Stomach (tissue), 9 donors: ENCODE data around the gene DYNC1I1. TPM values are rescaled to one million over a fixed set of nuclear protein-coding genes. Genes with fewer than 3 reads are reported as not detected.

Experiments used
- DNase-seq, 2 donors: peaks; one replicate each; pipeline versions ENCODE4 v3.0.0 to v3.0.0-alpha.2; 2013 to 2019
- H3K27ac ChIP-seq, 5 donors: fragments of 200-600 bp in 4 of 5; sonication (generic) in 4 of 5; one replicate each; pipeline ENCODE4 v1.5.1; 2013 to 2019; ENCODE audit warnings: mild to moderate bottlenecking in 1 of 5, moderate library complexity in 1 of 5
- H3K27me3 ChIP-seq, 3 donors: fragments of 200-600 bp; sonication (generic); one replicate each; pipeline ENCODE4 v1.5.1; 2017 to 2019; ENCODE audit warnings: mixed run types in 1 of 3
- H3K36me3 ChIP-seq, 4 donors: fragments of 200-600 bp; sonication (generic); 1 replicate in 3 of 4; 2 replicates in 1 of 4; pipeline ENCODE4 v1.5.1; 2016 to 2019
- H3K4me1 ChIP-seq, 4 donors: fragments of 200-600 bp; sonication (generic); one replicate each; pipeline ENCODE4 v1.5.1; 2016 to 2019
- H3K4me3 ChIP-seq, 4 donors: fragments of 200-600 bp; sonication (generic) in 3 of 4; one replicate each; pipeline ENCODE4 v1.5.1; 2016 to 2019; ENCODE audit warnings: mild to moderate bottlenecking in 1 of 4
- H3K9me3 ChIP-seq, 4 donors: fragments of 200-600 bp; sonication (generic); one replicate each; pipeline ENCODE4 v1.5.1; 2016 to 2019
- EP300 ChIP-seq: sonication (generic); formaldehyde crosslinking; IDR thresholded peaks from one replicate; pipeline ENCODE4 v1.6.1; 2017; ENCODE audit warnings: antibody characterized with exemption
- POLR2A ChIP-seq, 4 donors: fragments of 450-650 bp; IDR thresholded peaks; one replicate each; pipeline ENCODE4 v1.6.1; 2016; ENCODE audit warnings: antibody characterized with exemption in 4 of 4, control low read depth in 2 of 4, mild to moderate bottlenecking in 1 of 4, moderate library complexity in 1 of 4
- POLR2AphosphoS5 ChIP-seq, 3 donors: sonication (generic); formaldehyde crosslinking; IDR thresholded peaks; one replicate each; pipeline ENCODE4 v1.6.1; 2016; ENCODE audit warnings: antibody characterized with exemption in 3 of 3
- WGBS, 5 donors: extraction: QIAGEN DNeasy Blood & Tissue Kit in 3 of 5; methylation state at CpG; one replicate each; pipeline versions ENCODE4 v1.1.5 to v1.1.7; 2013 to 2018; 5-methylcytosine and 5-hydroxymethylcytosine counted together
- intact Hi-C: fragments of 100-400 bp; cut with DNase I; formaldehyde crosslinking; loops from one replicate; pipeline ENCODE4 v1.15.1; 2023; ENCODE audit warnings: low total_unique reads
- polyA plus RNA-seq, 3 donors: library from polyadenylated mRNA; stranded (reverse); fragments of 200-250 nt; gene quantifications; one replicate each; pipeline ENCODE4 v1.2.3, GENCODE V29; 2013
- total RNA-seq, 5 donors: library from RNA; depleted of rRNA; stranded (reverse); fragments of >200 nt; gene quantifications; one replicate each; pipeline versions ENCODE4 v1.1.0 to v1.2.3, GENCODE V29; 2014 to 2016
- TF ChIP-seq, protein P1 (sequence below), 7 experiments: fragments of 450-650 bp in 4 of 7; fragments of 200-600 bp in 3 of 7; sonication (generic) in 3 of 7; IDR thresholded peaks; one replicate each; pipeline ENCODE4 v1.5.1; 2016 to 2019; ENCODE audit warnings: antibody characterized with exemption in 7 of 7, control low read depth in 2 of 7, mild to moderate bottlenecking in 1 of 7
- donor health status: healthy with polysubstance abuse.
- donor health status: Bipolar disorder and iron deficiency.
- donor health status: healthy.

Gene DYNC1I1
- total and polyA plus RNA-seq, 8 donors: 0.93 to 69.4 (median 5.3) TPM

DNA sequence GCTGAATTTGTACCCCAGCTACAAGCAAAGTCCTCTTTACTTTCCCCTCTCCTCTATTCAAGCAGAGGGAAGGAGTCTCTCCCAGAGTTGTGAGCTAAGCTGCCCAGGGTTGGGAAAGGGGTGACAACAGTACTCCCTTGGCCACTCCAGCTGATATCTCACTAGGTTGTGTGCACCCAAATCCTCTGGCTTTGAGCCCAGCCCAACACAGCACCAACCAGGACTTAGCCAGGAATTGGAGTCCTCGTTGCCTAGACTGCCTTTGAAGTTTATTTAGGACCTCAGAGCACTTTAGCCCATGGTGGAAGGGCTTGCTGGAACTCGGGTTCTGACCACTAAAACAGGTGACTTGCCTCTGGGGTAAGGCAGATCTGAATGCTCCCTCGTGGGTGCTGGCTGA lies 35.7 kb upstream of the DYNC1I1 start:
- Histone ChIP-seq H3K4me1 (no peaks in the 10 kb centered on the region), H3K36me3 (no peaks in the 10 kb centered on the region), H3K4me3 (no peak overlapping the region), H3K27ac (no peak overlapping the region), H3K9me3 (no peaks in the 10 kb centered on the region), H3K27me3 (no peaks in the 10 kb centered on the region)
- intact Hi-C loops: no loop called here
- no peak for DNase-seq
- 25 to 45% (median 32%) methylated on average over 1 to 3 of the region's 3 CpGs for WGBS, 5 donors
- TF ChIP-seq POLR2AphosphoS5 (IDR thresholded peaks at IDR 0.05) (no peak), POLR2A (IDR thresholded peaks at IDR 0.05) (no peak), EP300 (no peak)
- TF ChIP-seq, protein P1, sequence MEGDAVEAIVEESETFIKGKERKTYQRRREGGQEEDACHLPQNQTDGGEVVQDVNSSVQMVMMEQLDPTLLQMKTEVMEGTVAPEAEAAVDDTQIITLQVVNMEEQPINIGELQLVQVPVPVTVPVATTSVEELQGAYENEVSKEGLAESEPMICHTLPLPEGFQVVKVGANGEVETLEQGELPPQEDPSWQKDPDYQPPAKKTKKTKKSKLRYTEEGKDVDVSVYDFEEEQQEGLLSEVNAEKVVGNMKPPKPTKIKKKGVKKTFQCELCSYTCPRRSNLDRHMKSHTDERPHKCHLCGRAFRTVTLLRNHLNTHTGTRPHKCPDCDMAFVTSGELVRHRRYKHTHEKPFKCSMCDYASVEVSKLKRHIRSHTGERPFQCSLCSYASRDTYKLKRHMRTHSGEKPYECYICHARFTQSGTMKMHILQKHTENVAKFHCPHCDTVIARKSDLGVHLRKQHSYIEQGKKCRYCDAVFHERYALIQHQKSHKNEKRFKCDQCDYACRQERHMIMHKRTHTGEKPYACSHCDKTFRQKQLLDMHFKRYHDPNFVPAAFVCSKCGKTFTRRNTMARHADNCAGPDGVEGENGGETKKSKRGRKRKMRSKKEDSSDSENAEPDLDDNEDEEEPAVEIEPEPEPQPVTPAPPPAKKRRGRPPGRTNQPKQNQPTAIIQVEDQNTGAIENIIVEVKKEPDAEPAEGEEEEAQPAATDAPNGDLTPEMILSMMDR (IDR thresholded peaks at IDR 0.05): no peak

DNA sequence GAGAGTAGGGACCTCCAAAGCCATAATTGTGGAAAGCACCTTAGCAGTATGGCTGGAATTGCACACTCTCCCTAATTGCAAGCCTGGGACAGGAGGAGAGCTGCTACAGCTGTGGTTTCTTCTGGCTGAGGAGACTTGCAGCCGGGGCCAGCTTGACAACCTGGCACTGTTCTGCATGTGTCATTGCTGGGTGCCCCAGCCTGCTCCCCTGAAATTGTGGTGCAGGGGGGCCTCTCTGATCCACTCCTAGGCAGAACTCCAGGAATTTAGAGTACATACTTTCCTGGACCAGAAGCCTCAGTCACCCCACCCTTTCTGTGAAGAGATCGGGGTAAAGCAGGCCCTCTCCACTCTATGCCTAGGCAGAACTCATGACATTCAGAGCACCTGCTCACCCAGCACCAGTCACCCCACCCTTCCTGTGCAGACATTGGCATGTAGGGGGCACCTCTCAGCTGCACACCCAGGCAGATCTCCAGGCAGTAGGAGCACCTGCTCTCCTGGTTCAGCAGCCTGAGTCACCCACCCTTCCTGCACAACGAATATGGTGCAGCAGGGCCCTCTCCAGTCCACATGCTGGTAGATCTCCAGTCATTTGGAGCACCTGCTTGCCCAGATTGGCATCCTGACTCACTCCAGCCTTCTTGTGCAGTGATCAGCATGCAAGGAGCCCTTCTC lies 34.4 kb upstream of the DYNC1I1 start:
- 69 to 81% (median 79%) methylated on average over 2 to 3 of the region's 3 CpGs for WGBS, 5 donors
- no peak for DNase-seq
- no peak for TF ChIP-seq POLR2A (IDR thresholded peaks at IDR 0.05)
- TF ChIP-seq POLR2AphosphoS5 (IDR thresholded peaks at IDR 0.05): no peak
- TF ChIP-seq, protein P1 (IDR thresholded peaks at IDR 0.05): no peak
- no peak for TF ChIP-seq EP300
- no peaks in the 10 kb centered on the region for H3K9me3 ChIP-seq
- no peaks in the 10 kb centered on the region for H3K4me1 ChIP-seq
- no peaks in the 10 kb centered on the region for H3K27me3 ChIP-seq
- no peak overlapping the region for H3K4me3 ChIP-seq
- no peaks in the 10 kb centered on the region for H3K36me3 ChIP-seq
- H3K27ac ChIP-seq: no peak overlapping the region
- intact Hi-C loops: no loop called here

DNA sequence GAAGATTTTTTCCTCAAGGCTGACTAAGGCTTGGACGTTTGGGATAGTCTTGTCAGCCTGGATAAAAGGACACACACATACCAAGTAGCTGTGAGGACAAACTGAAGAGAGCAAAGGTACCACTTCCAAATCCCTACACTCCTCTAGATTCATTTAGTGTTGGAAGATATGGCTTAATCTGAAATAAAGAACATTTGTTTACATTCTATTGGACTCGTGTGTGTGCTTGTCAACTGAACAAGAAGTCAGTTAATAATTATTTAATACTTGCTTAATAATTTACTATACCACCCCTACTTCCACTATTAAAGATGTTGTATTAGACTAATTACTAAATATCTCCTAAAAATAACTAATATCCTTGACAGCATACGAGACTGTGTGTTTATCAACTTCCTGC lies 23.3 kb upstream of the DYNC1I1 start:
- H3K9me3 ChIP-seq: no peaks in the 10 kb centered on the region
- no peak overlapping the region for H3K4me3 ChIP-seq
- no peaks in the 10 kb centered on the region for H3K27me3 ChIP-seq
- H3K36me3 ChIP-seq: no peaks in the 10 kb centered on the region
- WGBS, 5 donors: 9 to 29% (median 27%) methylated on average over 3 of the region's 3 CpGs
- no peak overlapping the region for H3K27ac ChIP-seq
- TF ChIP-seq POLR2A (IDR thresholded peaks at IDR 0.05): no peak
- TF ChIP-seq POLR2AphosphoS5 (IDR thresholded peaks at IDR 0.05): no peak
- no peak for TF ChIP-seq EP300
- TF ChIP-seq, protein P1 (IDR thresholded peaks at IDR 0.05): no peak
- no peak for DNase-seq
- H3K4me1 ChIP-seq: no peaks in the 10 kb centered on the region
- intact Hi-C loops: no loop called here

DNA sequence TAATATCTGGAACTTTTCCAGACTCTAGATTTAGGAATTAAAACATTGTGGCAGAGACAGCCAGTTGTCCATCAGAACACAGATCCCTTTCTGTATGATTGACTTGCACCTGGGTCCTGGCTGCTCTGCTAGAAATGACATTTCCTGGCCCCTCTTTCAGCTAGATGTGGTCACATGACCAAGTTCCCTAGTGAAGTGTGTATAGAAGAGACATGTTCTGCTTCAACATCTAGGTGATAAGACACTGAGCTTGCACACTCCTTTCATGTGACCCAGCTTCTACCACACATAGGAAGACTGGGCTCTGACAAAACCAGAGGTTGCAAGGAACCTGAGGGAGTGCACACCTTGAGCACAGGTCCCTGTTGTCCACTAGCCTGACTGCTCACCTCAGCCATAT lies 22.8 kb upstream of the DYNC1I1 start:
- intact Hi-C loops: no loop called here
- TF ChIP-seq POLR2A (IDR thresholded peaks at IDR 0.05): no peak
- TF ChIP-seq EP300: no peak
- TF ChIP-seq, protein P1 (IDR thresholded peaks at IDR 0.05): no peak
- TF ChIP-seq POLR2AphosphoS5 (IDR thresholded peaks at IDR 0.05): no peak

More for the DNA sequence above, 22.8 kb upstream of the DYNC1I1 start:
- Histone ChIP-seq H3K4me1 (no peaks in the 10 kb centered on the region), H3K27me3 (no peaks in the 10 kb centered on the region), H3K9me3 (no peaks in the 10 kb centered on the region), H3K36me3 (no peaks in the 10 kb centered on the region), H3K27ac (no peak overlapping the region), H3K4me3 (no peak overlapping the region)
- no peak for DNase-seq
